Measurements from ENCODE around the gene EPHA2.

The EPHA2 gene

GRCh38 chr1:16145662-16146278 is 10.1 kb downstream of the EPHA2 start:
- H3K27me3 ChIP-seq (replicated peaks; ENCODE audit: control insufficient read depth, insufficient read depth, low read length), result no peaks in the 10 kb centered on the region
- peak; percentile 87 for DNase-seq (ENCODE audit: low read depth)
- H3K4me3 ChIP-seq (ENCODE audit: low read length), result peak overlapping the region; percentile 58
- no peaks in the 10 kb centered on the region for H3K9me3 ChIP-seq (ENCODE audit: control insufficient read depth, low read length)
- peak overlapping the region; percentile 82 for H3K9ac ChIP-seq (ENCODE audit: low read length)
- no peaks in the 10 kb centered on the region for H3K36me3 ChIP-seq (ENCODE audit: control insufficient read depth, insufficient read depth, low read length, severe bottlenecking)
- peaks cover 30% of the 10 kb centered on the region for H3K4me1 ChIP-seq (ENCODE audit: control insufficient read depth, insufficient read depth, low read length)

DNA sequence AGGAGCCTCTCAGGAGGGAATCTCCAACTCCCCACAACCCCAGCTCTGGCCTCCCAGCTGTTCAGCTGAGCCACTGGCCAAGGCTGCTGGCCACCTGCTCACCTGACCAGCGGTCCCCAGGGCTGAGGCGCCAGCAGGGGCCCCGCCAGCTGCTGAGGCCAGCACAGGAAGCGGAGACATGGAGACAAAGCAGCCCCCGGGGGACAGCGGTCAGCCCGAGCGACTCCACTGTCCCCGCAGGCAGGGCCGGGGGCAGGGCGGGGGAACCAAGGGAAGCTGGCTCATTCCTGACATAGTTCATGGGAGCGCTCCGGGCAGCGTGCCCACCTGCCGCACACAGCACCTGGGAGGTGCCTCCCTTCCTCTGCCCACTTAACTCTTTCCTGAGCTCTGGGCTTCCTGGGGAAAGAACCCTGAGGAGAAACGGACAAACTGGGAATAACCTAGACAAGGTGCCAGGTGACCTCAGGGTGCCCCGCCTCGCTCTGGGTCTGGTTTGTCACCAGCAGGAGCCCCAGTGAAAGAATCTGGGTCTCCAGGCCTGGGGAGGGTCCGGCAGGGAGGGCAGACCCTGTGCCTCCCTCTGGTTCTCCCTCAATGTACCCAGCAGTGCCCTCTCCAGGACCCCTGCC is 10.7 kb downstream of the EPHA2 start:
- H3K9me3 ChIP-seq (ENCODE audit: control insufficient read depth, low read length), result no peaks in the 10 kb centered on the region
- no peaks in the 10 kb centered on the region for H3K36me3 ChIP-seq (ENCODE audit: control insufficient read depth, insufficient read depth, low read length, severe bottlenecking)
- no peaks in the 10 kb centered on the region for H3K27me3 ChIP-seq (replicated peaks; ENCODE audit: control insufficient read depth, insufficient read depth, low read length)
- DNase-seq (ENCODE audit: low read depth), result peak; percentile 47
- peak overlapping the region; percentile 82 for H3K9ac ChIP-seq (ENCODE audit: low read length)
- H3K4me3 ChIP-seq (ENCODE audit: low read length), result peak overlapping the region; percentile 58
- H3K4me1 ChIP-seq (ENCODE audit: control insufficient read depth, insufficient read depth, low read length), result peaks cover 30% of the 10 kb centered on the region

DNA sequence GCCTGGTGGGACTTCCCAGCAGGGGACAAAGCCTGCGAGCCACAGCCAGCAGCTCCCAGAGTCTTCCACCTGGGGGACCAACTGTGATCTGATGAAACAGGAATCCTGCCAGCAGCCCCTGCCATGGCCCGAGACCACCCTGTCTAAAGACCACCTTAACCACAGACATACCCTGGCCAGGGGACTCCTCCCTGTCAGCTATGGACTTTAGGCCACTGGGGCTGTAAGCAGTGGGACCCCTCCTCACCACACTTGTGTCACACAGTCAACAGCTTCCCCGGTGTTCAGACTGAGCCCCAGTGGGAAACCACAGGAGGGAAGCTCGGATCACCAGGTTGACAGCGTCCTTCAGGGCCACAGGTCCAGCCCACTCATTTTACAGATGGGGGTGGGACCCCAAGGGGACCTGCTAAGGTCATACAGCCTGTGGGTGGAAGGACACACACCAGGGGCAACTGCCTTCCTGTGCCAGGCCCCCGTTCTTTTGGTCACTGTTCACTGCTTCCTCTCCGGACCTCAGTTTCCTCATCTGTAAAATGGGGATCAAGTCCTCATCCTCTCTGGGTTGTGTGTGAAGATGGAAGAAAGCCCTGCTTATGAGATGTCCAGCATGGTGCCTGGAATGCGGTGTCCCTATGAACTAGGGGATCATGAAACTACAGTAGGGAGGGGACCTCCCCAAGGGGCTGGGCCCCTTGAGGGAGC is 11.4 kb downstream of the EPHA2 start:
- no peak for DNase-seq (ENCODE audit: low read depth)

GRCh38 chr1:16143566-16144324 is 12.1 kb downstream of the EPHA2 start:
- no peaks in the 10 kb centered on the region for H3K36me3 ChIP-seq (ENCODE audit: control insufficient read depth, insufficient read depth, low read length, severe bottlenecking)
- DNase-seq (ENCODE audit: low read depth), result no peak
- H3K9me3 ChIP-seq (ENCODE audit: control insufficient read depth, low read length), result no peaks in the 10 kb centered on the region
- H3K4me3 ChIP-seq (ENCODE audit: low read length), result no peak overlapping the region
- no peaks in the 10 kb centered on the region for H3K27me3 ChIP-seq (replicated peaks; ENCODE audit: control insufficient read depth, insufficient read depth, low read length)
- no peak overlapping the region for H3K9ac ChIP-seq (ENCODE audit: low read length)
- peaks cover 33% of the 10 kb centered on the region for H3K4me1 ChIP-seq (ENCODE audit: control insufficient read depth, insufficient read depth, low read length)

More for the DNA sequence above, 11.4 kb downstream of the EPHA2 start:
- H3K36me3 ChIP-seq (ENCODE audit: control insufficient read depth, insufficient read depth, low read length, severe bottlenecking), result no peaks in the 10 kb centered on the region
- peaks cover 30% of the 10 kb centered on the region for H3K4me1 ChIP-seq (ENCODE audit: control insufficient read depth, insufficient read depth, low read length)
- H3K4me3 ChIP-seq (ENCODE audit: low read length), result no peak overlapping the region
- H3K9me3 ChIP-seq (ENCODE audit: control insufficient read depth, low read length), result no peaks in the 10 kb centered on the region
- no peak overlapping the region for H3K9ac ChIP-seq (ENCODE audit: low read length)
- H3K27me3 ChIP-seq (replicated peaks; ENCODE audit: control insufficient read depth, insufficient read depth, low read length), result no peaks in the 10 kb centered on the region

DNA sequence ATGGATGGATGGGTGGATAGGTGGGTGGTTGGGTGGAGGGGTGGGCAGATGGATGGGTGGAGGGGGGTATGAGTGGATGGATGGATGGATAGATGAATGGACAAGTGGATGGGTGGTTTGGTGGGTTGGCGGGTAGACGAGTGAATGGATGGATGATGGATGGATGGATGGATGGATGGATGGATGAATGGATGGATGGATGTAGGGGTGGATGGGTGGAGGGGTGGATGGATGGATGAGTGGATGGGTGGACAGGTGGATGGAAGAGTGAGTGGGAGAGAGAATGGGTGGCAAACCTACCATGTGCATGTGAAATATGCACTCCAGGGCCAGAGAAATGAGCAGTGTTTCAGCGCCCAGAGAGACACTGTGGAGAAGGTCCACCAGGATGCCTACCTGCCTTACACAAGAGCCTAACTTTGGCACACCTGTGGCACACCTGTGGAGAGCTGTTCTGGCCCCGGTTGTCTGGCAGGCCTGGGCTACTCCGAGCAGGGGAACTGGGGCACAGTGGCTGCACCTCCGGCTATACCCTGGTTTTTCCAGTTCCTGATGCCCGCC is 12.8 kb downstream of the EPHA2 start:
- Histone ChIP-seq H3K9ac (ENCODE audit: low read length) (no peak overlapping the region), H3K27me3 (replicated peaks; ENCODE audit: control insufficient read depth, insufficient read depth, low read length) (no peaks in the 10 kb centered on the region), H3K4me3 (ENCODE audit: low read length) (no peak overlapping the region), H3K4me1 (ENCODE audit: control insufficient read depth, insufficient read depth, low read length) (peaks cover 33% of the 10 kb centered on the region), H3K36me3 (ENCODE audit: control insufficient read depth, insufficient read depth, low read length, severe bottlenecking) (no peaks in the 10 kb centered on the region), H3K9me3 (ENCODE audit: control insufficient read depth, low read length) (no peaks in the 10 kb centered on the region)
- DNase-seq (ENCODE audit: low read depth), result no peak

DNA sequence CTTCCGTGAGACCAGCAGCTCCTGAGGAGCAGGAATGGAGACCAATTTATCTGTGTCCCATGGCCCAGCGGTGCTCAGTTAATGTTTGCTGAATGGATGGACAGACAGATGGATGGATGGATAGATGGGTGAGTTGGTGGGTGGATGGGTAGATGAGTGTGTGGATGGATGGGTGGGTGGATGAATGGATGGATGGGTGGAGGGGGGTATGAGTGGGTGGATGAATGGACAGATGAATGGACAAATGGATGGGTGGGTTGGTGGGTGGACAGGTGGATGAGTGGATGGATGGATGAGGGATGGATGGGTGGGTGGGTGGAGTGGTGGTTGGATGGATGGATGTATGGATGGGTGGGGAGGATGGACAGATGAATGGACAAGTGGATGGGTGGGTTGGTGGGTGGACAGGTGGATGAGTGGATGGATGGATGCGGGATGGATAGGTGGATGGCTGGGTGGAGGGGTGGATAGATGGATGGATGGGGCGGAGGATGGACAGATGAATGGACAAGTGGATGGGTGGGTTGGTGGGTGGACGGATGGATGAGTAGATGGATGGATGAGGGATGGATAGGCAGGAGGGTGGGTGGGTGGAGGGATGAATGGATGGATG is 13.4 kb downstream of the EPHA2 start:
- no peak for DNase-seq (ENCODE audit: low read depth)
- H3K36me3 ChIP-seq (ENCODE audit: control insufficient read depth, insufficient read depth, low read length, severe bottlenecking), result no peaks in the 10 kb centered on the region
- H3K4me3 ChIP-seq (ENCODE audit: low read length), result no peak overlapping the region
- H3K9ac ChIP-seq (ENCODE audit: low read length), result no peak overlapping the region
- H3K4me1 ChIP-seq (ENCODE audit: control insufficient read depth, insufficient read depth, low read length), result peaks cover 33% of the 10 kb centered on the region
- H3K27me3 ChIP-seq (replicated peaks; ENCODE audit: control insufficient read depth, insufficient read depth, low read length), result no peaks in the 10 kb centered on the region
- H3K9me3 ChIP-seq (ENCODE audit: control insufficient read depth, low read length), result no peaks in the 10 kb centered on the region

GRCh38 chr1:16141573-16142336 is 14.1 kb downstream of the EPHA2 start:
- Histone ChIP-seq H3K27me3 (replicated peaks; ENCODE audit: control insufficient read depth, insufficient read depth, low read length) (no peaks in the 10 kb centered on the region), H3K4me3 (ENCODE audit: low read length) (no peak overlapping the region), H3K36me3 (ENCODE audit: control insufficient read depth, insufficient read depth, low read length, severe bottlenecking) (no peaks in the 10 kb centered on the region), H3K9me3 (ENCODE audit: control insufficient read depth, low read length) (no peaks in the 10 kb centered on the region), H3K9ac (ENCODE audit: low read length) (no peak overlapping the region), H3K4me1 (ENCODE audit: control insufficient read depth, insufficient read depth, low read length) (peaks cover 27% of the 10 kb centered on the region)
- no peak for DNase-seq (ENCODE audit: low read depth)

DNA sequence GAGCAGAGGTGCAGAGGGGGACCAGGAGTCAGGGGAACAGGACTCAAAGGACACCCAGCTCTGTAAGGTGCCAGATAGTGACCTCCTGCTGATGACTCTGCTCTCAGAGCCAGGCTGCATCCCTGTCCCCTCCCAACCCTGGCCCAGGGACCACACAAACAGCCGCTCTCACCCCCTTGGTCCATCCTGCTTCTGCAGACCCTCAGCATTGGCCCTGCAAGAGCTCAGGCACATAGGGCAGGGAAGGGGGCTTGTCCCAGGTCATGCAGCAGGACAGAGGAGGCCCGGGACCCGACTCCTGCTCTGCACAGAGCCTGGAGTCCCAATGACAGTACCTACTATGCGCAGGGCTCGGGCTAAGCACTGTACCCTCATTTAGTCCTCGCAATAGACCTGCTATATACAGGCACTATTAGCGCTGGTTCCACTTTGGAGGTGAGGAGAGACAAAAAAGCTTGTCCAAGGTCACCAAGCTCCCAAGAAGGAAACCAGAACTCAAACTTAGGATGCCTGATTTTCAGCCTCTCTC is 15.7 kb downstream of the EPHA2 start:
- DNase-seq (ENCODE audit: low read depth), result no peak
- Histone ChIP-seq H3K4me1 (ENCODE audit: control insufficient read depth, insufficient read depth, low read length) (peaks cover 10% of the 10 kb centered on the region), H3K9ac (ENCODE audit: low read length) (no peak overlapping the region), H3K36me3 (ENCODE audit: control insufficient read depth, insufficient read depth, low read length, severe bottlenecking) (no peaks in the 10 kb centered on the region), H3K4me3 (ENCODE audit: low read length) (no peak overlapping the region), H3K27me3 (replicated peaks; ENCODE audit: control insufficient read depth, insufficient read depth, low read length) (no peaks in the 10 kb centered on the region), H3K9me3 (ENCODE audit: control insufficient read depth, low read length) (no peaks in the 10 kb centered on the region)

DNA sequence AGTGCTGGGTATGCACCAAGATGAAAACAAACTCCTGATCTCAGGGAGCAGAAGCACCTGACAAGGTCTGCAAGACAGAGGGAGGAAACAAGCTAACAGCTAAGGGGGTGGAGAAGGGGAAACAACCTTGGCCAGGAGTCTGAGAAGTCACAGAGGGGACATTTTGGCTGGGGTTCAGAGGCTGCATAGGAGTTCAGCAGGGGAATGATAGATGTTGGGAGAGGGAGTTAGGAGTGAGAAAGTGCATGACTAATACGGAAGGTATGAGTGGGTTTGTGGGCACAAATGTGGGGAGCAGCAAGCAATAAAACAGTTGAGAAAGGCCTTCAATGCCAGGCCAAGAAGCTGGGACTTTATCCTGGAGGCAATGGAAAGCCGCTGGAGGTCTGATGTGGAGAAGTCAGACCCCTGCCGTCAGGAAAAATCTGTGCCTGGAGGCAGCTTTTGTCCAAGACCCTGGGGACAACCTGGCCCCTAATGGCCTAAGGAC is 16.4 kb downstream of the EPHA2 start:
- no peaks in the 10 kb centered on the region for H3K27me3 ChIP-seq (replicated peaks; ENCODE audit: control insufficient read depth, insufficient read depth, low read length)
- H3K9me3 ChIP-seq (ENCODE audit: control insufficient read depth, low read length), result no peaks in the 10 kb centered on the region
- peaks cover 4% of the 10 kb centered on the region for H3K4me1 ChIP-seq (ENCODE audit: control insufficient read depth, insufficient read depth, low read length)
- no peak overlapping the region for H3K4me3 ChIP-seq (ENCODE audit: low read length)
- no peaks in the 10 kb centered on the region for H3K36me3 ChIP-seq (ENCODE audit: control insufficient read depth, insufficient read depth, low read length, severe bottlenecking)
- peak; percentile 80 for DNase-seq (ENCODE audit: low read depth)
- no peak overlapping the region for H3K9ac ChIP-seq (ENCODE audit: low read length)

DNA sequence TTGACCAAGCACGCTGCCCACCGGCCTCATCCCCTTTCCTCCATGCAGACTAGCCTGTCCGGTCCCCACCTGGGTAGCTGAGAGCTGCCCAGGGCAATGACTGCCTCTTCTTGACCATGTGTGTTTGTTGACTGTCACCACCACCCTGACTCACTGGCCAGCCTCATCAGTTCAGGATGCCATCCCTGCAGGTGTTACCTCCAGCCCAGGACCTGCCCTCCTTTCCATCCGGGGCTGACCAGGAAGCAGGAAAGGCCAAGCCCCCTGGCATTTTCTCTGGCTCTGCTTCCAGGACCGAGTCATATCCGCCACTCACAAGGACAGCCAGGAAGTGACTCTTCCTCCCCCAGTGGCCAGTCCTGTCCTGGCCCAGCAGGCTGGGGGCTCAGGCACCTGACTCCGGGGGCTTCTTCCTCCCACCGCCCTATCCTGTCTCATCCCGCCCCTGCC is 17.1 kb downstream of the EPHA2 start:
- Histone ChIP-seq H3K9me3 (ENCODE audit: control insufficient read depth, low read length) (no peaks in the 10 kb centered on the region), H3K27me3 (replicated peaks; ENCODE audit: control insufficient read depth, insufficient read depth, low read length) (no peaks in the 10 kb centered on the region), H3K4me3 (ENCODE audit: low read length) (no peak overlapping the region), H3K36me3 (ENCODE audit: control insufficient read depth, insufficient read depth, low read length, severe bottlenecking) (no peaks in the 10 kb centered on the region), H3K9ac (ENCODE audit: low read length) (no peak overlapping the region), H3K4me1 (ENCODE audit: control insufficient read depth, insufficient read depth, low read length) (peaks cover 3% of the 10 kb centered on the region)
- no peak for DNase-seq (ENCODE audit: low read depth)
